MM.1S (cell line): ENCODE results near the gene DAG1.

Experiments
- DNase-seq: peaks from one replicate; pipeline ENCODE4 v3.0.0-alpha.2; 2015
- H2AFZ ChIP-seq: fragments of 300-600 bp; sonication (generic); 2 replicates; pipeline ENCODE4 v1.6.0; 2016; ENCODE audit warnings: antibody characterized with exemption, low read length
- H3F3A ChIP-seq: fragments of 300-600 bp; sonication (generic); 2 replicates; pipeline ENCODE4 v1.6.1; 2016; ENCODE audit warnings: mild to moderate bottlenecking, antibody characterized with exemption, low read length, moderate library complexity, mixed read lengths; ENCODE audit not compliant: insufficient read depth
- H3K27ac ChIP-seq: fragments of 300-600 bp; sonication (generic); 2 replicates; pipeline ENCODE4 v1.5.1; 2016; ENCODE audit warnings: mild to moderate bottlenecking, low read length
- H3K27me3 ChIP-seq: fragments of 300-600 bp; sonication (generic); replicated peaks from 2 replicates; pipeline ENCODE4 v1.6.0; 2016; ENCODE audit warnings: low read length; ENCODE audit not compliant: insufficient read depth
- H3K36me3 ChIP-seq: fragments of 300-600 bp; sonication (generic); replicated peaks from 2 replicates; pipeline ENCODE4 v1.6.1; 2016; ENCODE audit warnings: mild to moderate bottlenecking, low read length, mixed read lengths; ENCODE audit not compliant: insufficient read depth
- H3K4me1 ChIP-seq: fragments of 300-600 bp; sonication (generic); 2 replicates; pipeline ENCODE4 v1.6.1; 2016; ENCODE audit warnings: low read length, mixed read lengths
- H3K4me2 ChIP-seq: fragments of 300-600 bp; sonication (generic); 2 replicates; pipeline ENCODE4 v1.6.0; 2016; ENCODE audit warnings: low read depth, low read length
- H3K4me3 ChIP-seq: fragments of 300-600 bp; sonication (generic); 2 replicates; pipeline ENCODE4 v1.5.1; 2016; ENCODE audit warnings: low read length, mixed read lengths
- H3K79me2 ChIP-seq: fragments of 300-600 bp; sonication (generic); 2 replicates; pipeline ENCODE4 v1.6.1; 2016; ENCODE audit warnings: mixed run types, low read length, mixed read lengths
- H3K9ac ChIP-seq: fragments of 300-600 bp; sonication (generic); 2 replicates; pipeline ENCODE4 v1.6.1; 2016; ENCODE audit warnings: low read length, mixed read lengths
- H3K9me2 ChIP-seq: fragments of 300-600 bp; sonication (generic); replicated peaks from 2 replicates; pipeline ENCODE4 v1.6.1; 2016; ENCODE audit warnings: mild to moderate bottlenecking, low read length, mixed read lengths; ENCODE audit not compliant: insufficient read depth
- H3K9me3 ChIP-seq: fragments of 300-600 bp; sonication (generic); replicated peaks from 2 replicates; pipeline ENCODE4 v1.6.1; 2016; ENCODE audit warnings: mild to moderate bottlenecking, low read length, mixed read lengths; ENCODE audit not compliant: insufficient read depth
- H4K20me1 ChIP-seq: fragments of 300-600 bp; sonication (generic); 2 replicates; pipeline ENCODE4 v1.6.1; 2016; ENCODE audit warnings: mild to moderate bottlenecking, low read length, moderate library complexity, mixed read lengths; ENCODE audit not compliant: insufficient read depth
- EZH2 ChIP-seq: fragments of 300-600 bp; sonication (generic); optimal IDR thresholded peaks from 2 replicates; pipeline ENCODE3; 2017; ENCODE audit warnings: low read depth, mild to moderate bottlenecking, antibody characterized with exemption, low read length, mixed read lengths
- EZH2phosphoT487 ChIP-seq: fragments of 300-600 bp; sonication (generic); IDR thresholded peaks from 2 replicates; pipeline ENCODE4 v1.6.1; 2018; ENCODE audit warnings: antibody characterized with exemption, low read length
- TF ChIP-seq, protein P1 (sequence below): fragments of 300-600 bp; sonication (generic); IDR thresholded peaks from 2 replicates; pipeline ENCODE4 v1.5.1; 2016; ENCODE audit warnings: antibody characterized with exemption, low read length, mixed read lengths

Gene DAG1

DNA sequence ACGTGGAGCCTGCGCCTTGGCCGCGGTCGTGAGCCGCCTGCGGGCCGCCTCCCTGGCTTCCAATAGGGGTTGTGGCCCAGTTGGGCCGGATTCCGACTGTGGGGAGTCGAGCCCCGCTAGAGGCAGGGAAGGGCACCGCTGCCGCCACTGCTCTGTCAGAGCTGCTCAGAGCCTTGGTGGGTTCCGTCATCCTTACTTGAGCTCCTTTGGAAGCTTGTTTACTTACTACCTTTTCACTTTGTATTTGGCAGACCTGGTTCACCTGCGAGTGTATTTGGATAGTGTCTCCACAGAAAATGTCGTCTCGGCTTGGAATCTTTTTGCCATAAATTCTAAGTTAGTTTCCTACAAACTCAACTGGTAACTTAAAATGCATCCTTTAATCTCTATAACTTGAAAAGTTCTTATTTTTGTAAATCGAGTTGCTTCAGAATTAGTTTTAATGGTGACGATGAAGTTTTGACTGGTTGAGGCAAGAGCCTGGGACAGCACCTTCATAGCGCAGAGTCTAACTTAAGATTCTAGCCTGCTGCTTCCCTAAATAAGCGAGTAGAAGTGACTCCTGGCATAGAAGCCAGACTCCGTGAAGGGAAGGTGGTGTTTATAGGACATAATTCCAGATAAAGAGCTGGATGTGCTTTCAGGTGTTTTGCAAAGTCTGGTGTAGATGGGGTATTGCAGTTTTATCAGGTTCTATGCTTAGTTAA, 800 bp downstream of the DAG1 start:
- 0 out of 2 replicates have a peak, but pooled peaks cover 3% of the 10 kb centered on the region for H3K36me3 ChIP-seq
- H3F3A ChIP-seq: peaks cover 10% of the 10 kb centered on the region
- peak; percentile 16 for DNase-seq
- no peaks in the 10 kb centered on the region for H4K20me1 ChIP-seq
- peak overlapping the region; percentile 74 for H2AFZ ChIP-seq
- no peaks in the 10 kb centered on the region for H3K27me3 ChIP-seq
- peak overlapping the region; percentile 97 for H3K27ac ChIP-seq
- no peaks in the 10 kb centered on the region for H3K9me2 ChIP-seq
- H3K4me2 ChIP-seq: peak overlapping the region; percentile 86
- no peaks in the 10 kb centered on the region for H3K9me3 ChIP-seq
- H3K9ac ChIP-seq: peak overlapping the region; percentile 87
- H3K79me2 ChIP-seq: peaks cover 46% of the 10 kb centered on the region
- H3K4me1 ChIP-seq: peaks cover 16% of the 10 kb centered on the region
- TF ChIP-seq EZH2: no peak
- TF ChIP-seq, protein P1, sequence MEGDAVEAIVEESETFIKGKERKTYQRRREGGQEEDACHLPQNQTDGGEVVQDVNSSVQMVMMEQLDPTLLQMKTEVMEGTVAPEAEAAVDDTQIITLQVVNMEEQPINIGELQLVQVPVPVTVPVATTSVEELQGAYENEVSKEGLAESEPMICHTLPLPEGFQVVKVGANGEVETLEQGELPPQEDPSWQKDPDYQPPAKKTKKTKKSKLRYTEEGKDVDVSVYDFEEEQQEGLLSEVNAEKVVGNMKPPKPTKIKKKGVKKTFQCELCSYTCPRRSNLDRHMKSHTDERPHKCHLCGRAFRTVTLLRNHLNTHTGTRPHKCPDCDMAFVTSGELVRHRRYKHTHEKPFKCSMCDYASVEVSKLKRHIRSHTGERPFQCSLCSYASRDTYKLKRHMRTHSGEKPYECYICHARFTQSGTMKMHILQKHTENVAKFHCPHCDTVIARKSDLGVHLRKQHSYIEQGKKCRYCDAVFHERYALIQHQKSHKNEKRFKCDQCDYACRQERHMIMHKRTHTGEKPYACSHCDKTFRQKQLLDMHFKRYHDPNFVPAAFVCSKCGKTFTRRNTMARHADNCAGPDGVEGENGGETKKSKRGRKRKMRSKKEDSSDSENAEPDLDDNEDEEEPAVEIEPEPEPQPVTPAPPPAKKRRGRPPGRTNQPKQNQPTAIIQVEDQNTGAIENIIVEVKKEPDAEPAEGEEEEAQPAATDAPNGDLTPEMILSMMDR: no peak
- no peak for TF ChIP-seq EZH2phosphoT487
- peak overlapping the region; percentile 96 for H3K4me3 ChIP-seq

DNA sequence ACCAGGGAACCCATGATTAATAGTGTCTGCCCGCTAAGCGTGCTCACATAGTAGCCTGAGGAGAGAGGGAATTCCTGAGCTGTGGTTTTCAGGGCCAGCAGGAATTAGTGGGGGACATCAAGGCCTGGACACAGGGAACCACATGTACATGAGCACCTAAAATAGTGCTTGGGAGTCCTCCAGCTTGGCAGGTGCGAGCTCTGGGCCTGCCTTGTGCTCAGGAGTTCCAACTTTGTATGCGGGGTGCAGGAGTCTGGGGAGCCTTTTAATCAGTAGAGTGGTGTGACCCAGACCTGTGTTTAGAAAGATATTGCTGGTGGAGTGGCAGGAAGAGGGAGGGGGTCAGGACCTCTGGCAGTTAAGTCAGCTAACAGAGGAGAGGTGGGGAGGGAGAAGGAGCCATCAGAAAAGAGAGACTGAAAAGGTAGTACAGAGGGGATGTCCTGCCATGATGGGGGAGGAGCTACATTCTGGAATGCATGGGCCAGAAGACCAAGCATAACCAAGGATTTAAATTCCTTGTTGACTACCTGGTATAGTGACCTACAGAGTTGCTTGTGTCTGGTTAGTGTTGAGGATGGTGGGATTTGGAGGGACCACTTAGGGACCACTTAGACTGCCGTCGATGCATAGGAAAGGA, 1.9 kb downstream of the DAG1 start:
- no peaks in the 10 kb centered on the region for H4K20me1 ChIP-seq
- H3K27me3 ChIP-seq: no peaks in the 10 kb centered on the region
- H3K9me2 ChIP-seq: no peaks in the 10 kb centered on the region
- H3K36me3 ChIP-seq: 0 out of 2 replicates have a peak, but pooled peaks cover 3% of the 10 kb centered on the region
- peak overlapping the region; percentile 87; the same call in 1 of the 2 replicates for H3K9ac ChIP-seq
- H3K4me2 ChIP-seq: peak overlapping the region; percentile 86; the same call in 1 of the 2 replicates
- H3K79me2 ChIP-seq: peaks cover 55% of the 10 kb centered on the region
- H3K4me3 ChIP-seq: 0 out of 2 replicates have a peak overlapping the region, but pooled peaks have one; percentile 96
- H3F3A ChIP-seq: peaks cover 10% of the 10 kb centered on the region
- H3K4me1 ChIP-seq: peaks cover 16% of the 10 kb centered on the region
- TF ChIP-seq EZH2phosphoT487 (no peak), EZH2 (no peak)
- TF ChIP-seq, protein P1: no peak
- DNase-seq: no peak
- no peaks in the 10 kb centered on the region for H3K9me3 ChIP-seq
- H3K27ac ChIP-seq: no peak overlapping the region
- no peak overlapping the region for H2AFZ ChIP-seq

DNA sequence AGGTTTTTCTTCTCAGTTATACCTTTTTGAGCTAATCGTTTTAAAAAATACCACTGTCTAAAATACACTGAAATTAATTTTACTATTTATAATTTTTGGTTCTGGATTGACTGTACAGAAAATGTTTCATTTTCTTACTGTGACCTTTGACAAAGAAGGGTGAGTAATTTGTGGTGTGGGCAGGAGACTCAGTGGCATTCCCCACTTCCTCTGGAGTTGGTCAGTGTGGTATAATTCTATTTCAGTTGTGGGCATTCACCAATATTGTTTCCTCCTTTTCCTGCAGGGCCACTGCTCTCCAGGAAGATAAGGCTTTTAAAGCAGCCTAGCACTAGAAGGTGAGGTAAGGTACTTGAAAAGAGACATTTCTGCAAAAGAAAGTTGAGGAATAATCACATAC, 6.5 kb downstream of the DAG1 start:
- Histone ChIP-seq H3K27me3 (no peaks in the 10 kb centered on the region), H3K4me3 (no peak overlapping the region), H3K9ac (no peak overlapping the region), H3F3A (no peaks in the 10 kb centered on the region), H3K79me2 (peaks cover 57% of the 10 kb centered on the region), H3K4me1 (peaks cover 6% of the 10 kb centered on the region), H3K9me2 (no peaks in the 10 kb centered on the region), H2AFZ (no peak overlapping the region), H4K20me1 (no peaks in the 10 kb centered on the region), H3K4me2 (no peak overlapping the region), H3K36me3 (0 out of 2 replicates have a peak, but pooled peaks cover 3% of the 10 kb centered on the region), H3K9me3 (no peaks in the 10 kb centered on the region), H3K27ac (no peak overlapping the region)
- no peak for DNase-seq
- no peak for TF ChIP-seq EZH2phosphoT487
- no peak for TF ChIP-seq EZH2
- TF ChIP-seq, protein P1: no peak
